Smooth muscle cell (in vitro differentiated cells): ENCODE results near the gene RPS6KA4. TPM values are rescaled to one million over a fixed set of nuclear protein-coding genes. Genes with fewer than 3 reads are reported as not detected.

Experiments used
- DNase-seq: peaks from one replicate; lab custom pipeline; 2025; ENCODE audit not compliant: unreplicated experiment; lab: John Stamatoyannopoulos, UW
- H2AFZ ChIP-seq: fragments of 200-600 bp; sonication (generic); 2 replicates; pipeline ENCODE4 v1.6.0; 2016; ENCODE audit warnings: antibody characterized with exemption, low read depth, mild to moderate bottlenecking
- H3F3A ChIP-seq: fragments of 200-600 bp; sonication (generic); 2 replicates; pipeline ENCODE4 v1.6.0; 2017; ENCODE audit warnings: antibody characterized with exemption, low read depth
- H3K27ac ChIP-seq: fragments of 200-600 bp; sonication (generic); 2 replicates; pipeline ENCODE4 v1.5.1; 2016; ENCODE audit warnings: low read depth, mild to moderate bottlenecking
- H3K27me3 ChIP-seq: fragments of 200-600 bp; sonication (generic); 2 replicates; pipeline ENCODE4 v1.6.1; 2016; ENCODE audit warnings: low read depth, mild to moderate bottlenecking
- H3K36me3 ChIP-seq: fragments of 200-600 bp; sonication (generic); 2 replicates; pipeline ENCODE4 v1.5.1; 2016; ENCODE audit warnings: low read depth
- H3K4me1 ChIP-seq: fragments of 200-600 bp; sonication (generic); 2 replicates; pipeline ENCODE4 v1.5.1; 2016; ENCODE audit warnings: low read depth
- H3K4me2 ChIP-seq: fragments of 200-600 bp; sonication (generic); 2 replicates; pipeline ENCODE4 v1.6.0; 2016; ENCODE audit warnings: mild to moderate bottlenecking
- H3K4me3 ChIP-seq: fragments of 200-600 bp; sonication (generic); 2 replicates; pipeline ENCODE4 v1.5.1; 2016; ENCODE audit warnings: mild to moderate bottlenecking
- H3K79me2 ChIP-seq: fragments of 200-600 bp; sonication (generic); 2 replicates; pipeline ENCODE4 v1.6.0; 2016; ENCODE audit warnings: low read depth, mild to moderate bottlenecking
- H3K9ac ChIP-seq: fragments of 200-600 bp; sonication (generic); 2 replicates; pipeline ENCODE4 v1.6.0; 2016; ENCODE audit warnings: low read depth
- H3K9me3 ChIP-seq: fragments of 200-600 bp; sonication (generic); replicated peaks from 2 replicates; pipeline ENCODE4 v1.5.1; 2016; ENCODE audit warnings: low read depth
- H4K20me1 ChIP-seq: fragments of 200-600 bp; sonication (generic); 2 replicates; pipeline ENCODE4 v1.6.0; 2016; ENCODE audit warnings: low read depth
- WGBS: methylation state at CpG from one replicate; pipeline ENCODE4 v1.1.7; 2016; ENCODE audit warnings: low lambda C conversion rate; 5-methylcytosine and 5-hydroxymethylcytosine counted together
- polyA plus RNA-seq: library from polyadenylated mRNA; unstranded; fragments of >200 nt; fragmentation: Nextera tagmentation; extraction: Ambion mirVana; gene quantifications from 2 replicates; pipeline ENCODE4 v1.2.1, GENCODE V29; 2016
- total RNA-seq: library from RNA; depleted of rRNA; stranded (reverse); fragments of >200 nt; gene quantifications from 2 replicates; pipeline ENCODE4 v1.2.3, GENCODE V29; 2014
- TF ChIP-seq, protein P1 (sequence below): fragments of 200-600 bp; sonication (generic); IDR thresholded peaks from 2 replicates; pipeline ENCODE4 v1.5.1; 2017; ENCODE audit warnings: borderline replicate concordance, mild to moderate bottlenecking, antibody characterized with exemption; ENCODE audit not compliant: insufficient read depth, poor library complexity, severe bottlenecking

RPS6KA4 gene
- total and polyA plus RNA-seq, 2 experiments from 2014 or later = 21.8 to 40.0 TPM

DNA sequence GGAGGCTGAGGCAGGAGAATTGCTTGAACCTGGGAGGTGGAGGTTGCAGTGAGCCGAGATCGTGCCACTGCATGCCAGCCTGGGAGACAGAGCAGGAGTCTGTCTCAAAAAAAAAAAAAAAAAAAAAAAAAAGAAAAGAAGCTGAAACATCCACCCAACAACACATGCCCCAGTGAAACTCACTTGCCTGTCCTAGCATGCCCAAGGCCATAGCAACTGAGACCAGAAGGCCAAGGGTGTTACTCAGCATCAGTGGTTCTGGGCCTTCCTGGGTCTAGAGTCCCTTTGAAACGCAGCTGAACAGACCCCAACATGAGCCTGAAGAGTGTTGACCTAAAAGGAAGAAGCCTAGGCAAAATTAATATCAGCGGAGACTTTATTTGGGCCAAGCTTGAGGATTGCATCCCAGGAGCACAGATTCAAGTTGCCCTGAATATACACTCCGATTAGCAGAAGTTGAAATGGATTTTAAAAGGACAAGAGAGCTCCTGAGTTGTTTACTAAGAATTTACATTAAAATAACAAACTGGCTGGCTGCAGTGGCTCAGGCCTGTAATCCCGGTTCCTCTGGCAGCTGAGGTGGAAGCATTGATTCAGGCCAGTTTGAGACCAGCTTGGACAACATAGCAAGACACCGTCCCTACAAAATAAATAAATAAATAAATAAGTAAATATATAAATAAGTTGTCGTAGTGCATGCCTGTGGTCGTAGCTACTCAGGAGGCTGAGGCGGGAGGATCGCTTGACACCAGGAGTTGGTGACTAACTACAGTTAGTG, 34.1 kb upstream of the RPS6KA4 start:
- TF ChIP-seq, protein P1, sequence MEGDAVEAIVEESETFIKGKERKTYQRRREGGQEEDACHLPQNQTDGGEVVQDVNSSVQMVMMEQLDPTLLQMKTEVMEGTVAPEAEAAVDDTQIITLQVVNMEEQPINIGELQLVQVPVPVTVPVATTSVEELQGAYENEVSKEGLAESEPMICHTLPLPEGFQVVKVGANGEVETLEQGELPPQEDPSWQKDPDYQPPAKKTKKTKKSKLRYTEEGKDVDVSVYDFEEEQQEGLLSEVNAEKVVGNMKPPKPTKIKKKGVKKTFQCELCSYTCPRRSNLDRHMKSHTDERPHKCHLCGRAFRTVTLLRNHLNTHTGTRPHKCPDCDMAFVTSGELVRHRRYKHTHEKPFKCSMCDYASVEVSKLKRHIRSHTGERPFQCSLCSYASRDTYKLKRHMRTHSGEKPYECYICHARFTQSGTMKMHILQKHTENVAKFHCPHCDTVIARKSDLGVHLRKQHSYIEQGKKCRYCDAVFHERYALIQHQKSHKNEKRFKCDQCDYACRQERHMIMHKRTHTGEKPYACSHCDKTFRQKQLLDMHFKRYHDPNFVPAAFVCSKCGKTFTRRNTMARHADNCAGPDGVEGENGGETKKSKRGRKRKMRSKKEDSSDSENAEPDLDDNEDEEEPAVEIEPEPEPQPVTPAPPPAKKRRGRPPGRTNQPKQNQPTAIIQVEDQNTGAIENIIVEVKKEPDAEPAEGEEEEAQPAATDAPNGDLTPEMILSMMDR = no peak
- no peak overlapping the region for H3K9ac ChIP-seq
- H3K27ac ChIP-seq = peak overlapping the region; percentile 90
- no peaks in the 10 kb centered on the region for H3K79me2 ChIP-seq
- no peaks in the 10 kb centered on the region for H4K20me1 ChIP-seq
- no peak overlapping the region for H3K4me2 ChIP-seq
- no peaks in the 10 kb centered on the region for H3K9me3 ChIP-seq
- H3K36me3 ChIP-seq = no peaks in the 10 kb centered on the region
- no peak for DNase-seq
- WGBS = 83% methylated on average over 10 of the region's 11 CpGs
- no peak overlapping the region for H2AFZ ChIP-seq
- H3K4me1 ChIP-seq = no peaks in the 10 kb centered on the region
- no peaks in the 10 kb centered on the region for H3K27me3 ChIP-seq
- no peak overlapping the region for H3K4me3 ChIP-seq
- no peaks in the 10 kb centered on the region for H3F3A ChIP-seq

DNA sequence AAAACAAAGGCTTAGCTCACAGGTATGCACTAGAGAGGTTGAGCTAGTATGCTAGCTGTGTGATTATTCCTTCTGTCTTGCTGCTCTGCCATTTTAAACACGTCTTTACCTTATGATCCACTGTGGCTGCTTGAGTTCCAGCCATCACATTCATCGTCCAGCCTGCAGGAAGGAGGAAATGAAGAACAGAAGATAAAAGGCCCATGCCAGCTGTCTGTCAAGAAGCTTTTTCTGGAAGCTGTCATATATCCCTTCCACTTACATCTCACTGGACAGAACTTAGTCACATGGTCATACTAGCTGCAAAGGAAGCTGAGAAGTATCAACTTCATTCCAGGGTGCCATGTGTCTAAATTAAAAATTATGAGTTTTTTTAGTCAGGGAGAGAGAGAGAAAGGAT, 31.6 kb upstream of the RPS6KA4 start:
- H3K4me3 ChIP-seq = no peak overlapping the region
- H3K27ac ChIP-seq = no peak overlapping the region
- H3K27me3 ChIP-seq = no peaks in the 10 kb centered on the region
- TF ChIP-seq, protein P1 = no peak
- no peak for DNase-seq
- no peaks in the 10 kb centered on the region for H3F3A ChIP-seq
- H3K9me3 ChIP-seq = no peaks in the 10 kb centered on the region
- no peak overlapping the region for H2AFZ ChIP-seq
- H3K4me1 ChIP-seq = no peaks in the 10 kb centered on the region
- H3K79me2 ChIP-seq = no peaks in the 10 kb centered on the region
- H3K4me2 ChIP-seq = no peak overlapping the region
- H3K36me3 ChIP-seq = no peaks in the 10 kb centered on the region
- WGBS = 89% methylated on average over 2 of the region's 2 CpGs
- H4K20me1 ChIP-seq = no peaks in the 10 kb centered on the region
- H3K9ac ChIP-seq = no peak overlapping the region

DNA sequence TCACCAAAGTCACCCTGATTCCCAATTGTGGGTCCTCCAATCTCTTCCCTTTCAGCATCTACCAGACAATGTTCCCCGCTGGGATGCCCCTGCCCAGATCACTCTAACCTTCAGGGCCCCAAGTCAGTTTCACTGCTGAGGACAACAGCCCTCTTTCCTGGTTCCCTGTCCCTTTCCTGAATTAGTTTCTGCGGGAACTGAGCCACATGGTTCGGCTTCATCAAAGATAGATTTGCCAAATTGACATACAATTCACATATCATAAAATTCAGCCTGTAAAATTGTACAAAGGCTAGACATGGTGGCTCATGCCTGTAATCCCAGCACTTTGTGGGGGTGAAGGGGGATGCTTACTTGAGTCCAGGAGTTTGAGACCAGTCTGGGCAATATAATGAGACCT, 31.0 kb upstream of the RPS6KA4 start:
- H3K4me2 ChIP-seq = no peak overlapping the region
- TF ChIP-seq, protein P1 = no peak
- no peaks in the 10 kb centered on the region for H3F3A ChIP-seq
- DNase-seq = no peak
- 96% methylated on average over 3 of the region's 3 CpGs for WGBS
- H3K36me3 ChIP-seq = no peaks in the 10 kb centered on the region
- H3K9ac ChIP-seq = no peak overlapping the region
- H4K20me1 ChIP-seq = no peaks in the 10 kb centered on the region
- H3K9me3 ChIP-seq = no peaks in the 10 kb centered on the region
- no peaks in the 10 kb centered on the region for H3K4me1 ChIP-seq
- H3K27ac ChIP-seq = no peak overlapping the region
- no peak overlapping the region for H2AFZ ChIP-seq
- no peaks in the 10 kb centered on the region for H3K27me3 ChIP-seq
- H3K79me2 ChIP-seq = no peaks in the 10 kb centered on the region
- H3K4me3 ChIP-seq = no peak overlapping the region

DNA sequence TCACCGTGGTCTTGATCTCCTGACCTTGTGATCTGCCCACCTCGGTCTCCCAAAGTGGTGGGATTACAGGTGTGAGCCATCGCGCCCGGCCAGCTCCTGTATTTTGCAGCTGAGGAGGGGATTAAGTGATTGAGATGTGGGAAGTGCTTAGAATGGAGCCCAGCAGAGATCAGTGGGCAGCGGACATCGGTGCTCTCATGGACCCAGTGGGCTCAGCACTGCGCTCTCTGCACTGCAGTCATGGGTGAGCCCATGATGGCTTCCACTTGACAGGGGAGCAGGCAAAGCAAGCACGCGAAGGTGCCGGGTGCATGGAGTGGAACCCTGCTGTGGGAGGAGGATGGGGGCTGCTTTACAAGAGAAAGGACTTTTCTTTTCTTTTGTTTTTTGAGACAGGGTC, 28.1 kb upstream of the RPS6KA4 start:
- TF ChIP-seq, protein P1 = no peak
- no peaks in the 10 kb centered on the region for H3K9me3 ChIP-seq
- H2AFZ ChIP-seq = no peak overlapping the region
- no peaks in the 10 kb centered on the region for H3K36me3 ChIP-seq
- H4K20me1 ChIP-seq = no peaks in the 10 kb centered on the region
- H3K4me3 ChIP-seq = no peak overlapping the region
- 88% methylated on average over 11 of the region's 11 CpGs for WGBS
- no peaks in the 10 kb centered on the region for H3K79me2 ChIP-seq
- DNase-seq = no peak
- H3K27me3 ChIP-seq = no peaks in the 10 kb centered on the region
- H3K4me2 ChIP-seq = no peak overlapping the region
- H3K27ac ChIP-seq = no peak overlapping the region
- no peaks in the 10 kb centered on the region for H3F3A ChIP-seq
- H3K4me1 ChIP-seq = no peaks in the 10 kb centered on the region
- H3K9ac ChIP-seq = no peak overlapping the region
